ENCODE results near the gene BEST4.

DNA sequence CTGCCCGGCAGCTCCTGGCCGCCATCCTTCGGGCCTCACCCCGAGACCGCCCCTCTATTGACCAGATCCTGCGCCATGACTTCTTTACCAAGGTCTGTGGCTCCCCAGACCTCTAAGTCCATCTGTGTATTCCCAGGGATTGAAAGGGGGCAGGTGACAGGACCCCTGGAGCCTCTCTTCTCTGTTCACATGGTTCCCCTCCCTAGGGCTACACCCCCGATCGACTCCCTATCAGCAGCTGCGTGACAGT is 15.0 kb upstream of the BEST4 start:
- TF ChIP-seq, protein P1, sequence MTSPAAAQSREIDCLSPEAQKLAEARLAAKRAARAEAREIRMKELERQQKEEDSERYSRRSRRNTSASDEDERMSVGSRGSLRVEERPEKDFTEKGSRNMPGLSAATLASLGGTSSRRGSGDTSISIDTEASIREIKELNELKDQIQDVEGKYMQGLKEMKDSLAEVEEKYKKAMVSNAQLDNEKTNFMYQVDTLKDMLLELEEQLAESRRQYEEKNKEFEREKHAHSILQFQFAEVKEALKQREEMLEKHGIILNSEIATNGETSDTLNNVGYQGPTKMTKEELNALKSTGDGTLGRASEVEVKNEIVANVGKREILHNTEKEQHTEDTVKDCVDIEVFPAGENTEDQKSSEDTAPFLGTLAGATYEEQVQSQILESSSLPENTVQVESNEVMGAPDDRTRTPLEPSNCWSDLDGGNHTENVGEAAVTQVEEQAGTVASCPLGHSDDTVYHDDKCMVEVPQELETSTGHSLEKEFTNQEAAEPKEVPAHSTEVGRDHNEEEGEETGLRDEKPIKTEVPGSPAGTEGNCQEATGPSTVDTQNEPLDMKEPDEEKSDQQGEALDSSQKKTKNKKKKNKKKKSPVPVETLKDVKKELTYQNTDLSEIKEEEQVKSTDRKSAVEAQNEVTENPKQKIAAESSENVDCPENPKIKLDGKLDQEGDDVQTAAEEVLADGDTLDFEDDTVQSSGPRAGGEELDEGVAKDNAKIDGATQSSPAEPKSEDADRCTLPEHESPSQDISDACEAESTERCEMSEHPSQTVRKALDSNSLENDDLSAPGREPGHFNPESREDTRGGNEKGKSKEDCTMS (CRISPR knock-in tag; conservative IDR thresholded peaks at IDR 0.05): no peak
- TF ChIP-seq, protein P2, sequence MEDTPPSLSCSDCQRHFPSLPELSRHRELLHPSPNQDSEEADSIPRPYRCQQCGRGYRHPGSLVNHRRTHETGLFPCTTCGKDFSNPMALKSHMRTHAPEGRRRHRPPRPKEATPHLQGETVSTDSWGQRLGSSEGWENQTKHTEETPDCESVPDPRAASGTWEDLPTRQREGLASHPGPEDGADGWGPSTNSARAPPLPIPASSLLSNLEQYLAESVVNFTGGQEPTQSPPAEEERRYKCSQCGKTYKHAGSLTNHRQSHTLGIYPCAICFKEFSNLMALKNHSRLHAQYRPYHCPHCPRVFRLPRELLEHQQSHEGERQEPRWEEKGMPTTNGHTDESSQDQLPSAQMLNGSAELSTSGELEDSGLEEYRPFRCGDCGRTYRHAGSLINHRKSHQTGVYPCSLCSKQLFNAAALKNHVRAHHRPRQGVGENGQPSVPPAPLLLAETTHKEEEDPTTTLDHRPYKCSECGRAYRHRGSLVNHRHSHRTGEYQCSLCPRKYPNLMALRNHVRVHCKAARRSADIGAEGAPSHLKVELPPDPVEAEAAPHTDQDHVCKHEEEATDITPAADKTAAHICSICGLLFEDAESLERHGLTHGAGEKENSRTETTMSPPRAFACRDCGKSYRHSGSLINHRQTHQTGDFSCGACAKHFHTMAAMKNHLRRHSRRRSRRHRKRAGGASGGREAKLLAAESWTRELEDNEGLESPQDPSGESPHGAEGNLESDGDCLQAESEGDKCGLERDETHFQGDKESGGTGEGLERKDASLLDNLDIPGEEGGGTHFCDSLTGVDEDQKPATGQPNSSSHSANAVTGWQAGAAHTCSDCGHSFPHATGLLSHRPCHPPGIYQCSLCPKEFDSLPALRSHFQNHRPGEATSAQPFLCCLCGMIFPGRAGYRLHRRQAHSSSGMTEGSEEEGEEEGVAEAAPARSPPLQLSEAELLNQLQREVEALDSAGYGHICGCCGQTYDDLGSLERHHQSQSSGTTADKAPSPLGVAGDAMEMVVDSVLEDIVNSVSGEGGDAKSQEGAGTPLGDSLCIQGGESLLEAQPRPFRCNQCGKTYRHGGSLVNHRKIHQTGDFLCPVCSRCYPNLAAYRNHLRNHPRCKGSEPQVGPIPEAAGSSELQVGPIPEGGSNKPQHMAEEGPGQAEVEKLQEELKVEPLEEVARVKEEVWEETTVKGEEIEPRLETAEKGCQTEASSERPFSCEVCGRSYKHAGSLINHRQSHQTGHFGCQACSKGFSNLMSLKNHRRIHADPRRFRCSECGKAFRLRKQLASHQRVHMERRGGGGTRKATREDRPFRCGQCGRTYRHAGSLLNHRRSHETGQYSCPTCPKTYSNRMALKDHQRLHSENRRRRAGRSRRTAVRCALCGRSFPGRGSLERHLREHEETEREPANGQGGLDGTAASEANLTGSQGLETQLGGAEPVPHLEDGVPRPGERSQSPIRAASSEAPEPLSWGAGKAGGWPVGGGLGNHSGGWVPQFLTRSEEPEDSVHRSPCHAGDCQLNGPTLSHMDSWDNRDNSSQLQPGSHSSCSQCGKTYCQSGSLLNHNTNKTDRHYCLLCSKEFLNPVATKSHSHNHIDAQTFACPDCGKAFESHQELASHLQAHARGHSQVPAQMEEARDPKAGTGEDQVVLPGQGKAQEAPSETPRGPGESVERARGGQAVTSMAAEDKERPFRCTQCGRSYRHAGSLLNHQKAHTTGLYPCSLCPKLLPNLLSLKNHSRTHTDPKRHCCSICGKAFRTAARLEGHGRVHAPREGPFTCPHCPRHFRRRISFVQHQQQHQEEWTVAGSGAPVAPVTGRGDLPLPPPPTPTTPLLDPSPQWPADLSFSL (CRISPR knock-in tag; IDR thresholded peaks at IDR 0.05): no peak
- TF ChIP-seq RAD21 (CRISPR knock-in tag; IDR thresholded peaks at IDR 0.05) (no peak), RFX5 (IDR thresholded peaks at IDR 0.05; ENCODE audit: low read depth, low read length) (no peak), ZNF121 (CRISPR knock-in tag; IDR thresholded peaks at IDR 0.05) (no peak), POLR2AphosphoS5 (IDR thresholded peaks at IDR 0.05; ENCODE audit: low read depth, low read length) (no peak), NR2F1 (CRISPR knock-in tag; IDR thresholded peaks at IDR 0.05) (no peak), ZMYM2 (CRISPR knock-in tag; IDR thresholded peaks at IDR 0.05) (no peak), DNMT1 (CRISPR knock-in tag; IDR thresholded peaks at IDR 0.05) (no peak)
- TF ChIP-seq, protein P3, sequence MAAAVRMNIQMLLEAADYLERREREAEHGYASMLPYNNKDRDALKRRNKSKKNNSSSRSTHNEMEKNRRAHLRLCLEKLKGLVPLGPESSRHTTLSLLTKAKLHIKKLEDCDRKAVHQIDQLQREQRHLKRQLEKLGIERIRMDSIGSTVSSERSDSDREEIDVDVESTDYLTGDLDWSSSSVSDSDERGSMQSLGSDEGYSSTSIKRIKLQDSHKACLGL (CRISPR knock-in tag; IDR thresholded peaks at IDR 0.05): no peak
- TF ChIP-seq, protein P4, sequence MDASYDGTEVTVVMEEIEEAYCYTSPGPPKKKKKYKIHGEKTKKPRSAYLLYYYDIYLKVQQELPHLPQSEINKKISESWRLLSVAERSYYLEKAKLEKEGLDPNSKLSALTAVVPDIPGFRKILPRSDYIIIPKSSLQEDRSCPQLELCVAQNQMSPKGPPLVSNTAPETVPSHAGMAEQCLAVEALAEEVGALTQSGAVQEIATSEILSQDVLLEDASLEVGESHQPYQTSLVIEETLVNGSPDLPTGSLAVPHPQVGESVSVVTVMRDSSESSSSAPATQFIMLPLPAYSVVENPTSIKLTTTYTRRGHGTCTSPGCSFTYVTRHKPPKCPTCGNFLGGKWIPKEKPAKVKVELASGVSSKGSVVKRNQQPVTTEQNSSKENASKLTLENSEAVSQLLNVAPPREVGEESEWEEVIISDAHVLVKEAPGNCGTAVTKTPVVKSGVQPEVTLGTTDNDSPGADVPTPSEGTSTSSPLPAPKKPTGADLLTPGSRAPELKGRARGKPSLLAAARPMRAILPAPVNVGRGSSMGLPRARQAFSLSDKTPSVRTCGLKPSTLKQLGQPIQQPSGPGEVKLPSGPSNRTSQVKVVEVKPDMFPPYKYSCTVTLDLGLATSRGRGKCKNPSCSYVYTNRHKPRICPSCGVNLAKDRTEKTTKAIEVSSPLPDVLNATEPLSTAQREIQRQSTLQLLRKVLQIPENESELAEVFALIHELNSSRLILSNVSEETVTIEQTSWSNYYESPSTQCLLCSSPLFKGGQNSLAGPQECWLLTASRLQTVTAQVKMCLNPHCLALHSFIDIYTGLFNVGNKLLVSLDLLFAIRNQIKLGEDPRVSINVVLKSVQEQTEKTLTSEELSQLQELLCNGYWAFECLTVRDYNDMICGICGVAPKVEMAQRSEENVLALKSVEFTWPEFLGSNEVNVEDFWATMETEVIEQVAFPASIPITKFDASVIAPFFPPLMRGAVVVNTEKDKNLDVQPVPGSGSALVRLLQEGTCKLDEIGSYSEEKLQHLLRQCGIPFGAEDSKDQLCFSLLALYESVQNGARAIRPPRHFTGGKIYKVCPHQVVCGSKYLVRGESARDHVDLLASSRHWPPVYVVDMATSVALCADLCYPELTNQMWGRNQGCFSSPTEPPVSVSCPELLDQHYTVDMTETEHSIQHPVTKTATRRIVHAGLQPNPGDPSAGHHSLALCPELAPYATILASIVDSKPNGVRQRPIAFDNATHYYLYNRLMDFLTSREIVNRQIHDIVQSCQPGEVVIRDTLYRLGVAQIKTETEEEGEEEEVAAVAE (CRISPR knock-in tag; IDR thresholded peaks at IDR 0.05; ENCODE audit: borderline replicate concordance): no peak

All from HepG2 (cell line).